Activated T-cell treated with anti-CD3 and anti-CD28 coated beads, Interleukin-2, amount 50 U/mL, for 1 hour (primary cell): ENCODE measurements around the gene NEK10.
"Not testable (repeated sequence)": the region's sequence is repeated elsewhere in the genome, so short reads cannot be mapped to it uniquely, and the experiment has no call there.

Experiments
- DNase-seq: peaks from one replicate; pipeline ENCODE4 v3.0.0-alpha.2; 2020

NEK10 gene

DNA sequence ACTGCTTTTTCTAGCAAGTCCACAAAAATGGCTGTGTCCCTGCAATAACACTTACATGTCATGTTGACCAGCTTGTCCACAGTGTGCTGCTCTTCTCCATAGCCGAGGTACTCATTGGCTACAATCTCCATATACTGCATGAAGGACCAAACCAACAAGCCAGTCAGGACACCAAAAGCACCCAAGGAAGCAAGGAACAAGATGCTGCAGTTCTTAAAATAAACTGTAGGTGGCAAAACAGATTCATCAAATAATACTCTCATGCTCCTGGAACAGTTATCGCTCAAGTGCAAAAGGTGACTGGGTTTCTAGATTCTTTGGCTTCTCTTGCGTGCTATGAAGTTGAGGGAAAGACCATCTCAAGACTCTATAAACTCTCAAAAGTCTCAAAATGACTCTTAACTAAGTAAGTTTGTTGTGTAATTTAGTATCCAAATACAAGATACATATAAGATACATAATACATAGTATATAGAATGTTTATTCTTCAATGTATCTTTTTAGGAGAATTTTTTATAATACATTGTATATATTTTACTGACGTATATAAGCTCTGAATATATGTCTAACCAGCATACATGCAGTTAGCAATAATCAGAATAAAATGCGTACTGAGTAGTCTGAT, 57.0 kb downstream of the NEK10 start:
- DNase-seq: no peak

DNA sequence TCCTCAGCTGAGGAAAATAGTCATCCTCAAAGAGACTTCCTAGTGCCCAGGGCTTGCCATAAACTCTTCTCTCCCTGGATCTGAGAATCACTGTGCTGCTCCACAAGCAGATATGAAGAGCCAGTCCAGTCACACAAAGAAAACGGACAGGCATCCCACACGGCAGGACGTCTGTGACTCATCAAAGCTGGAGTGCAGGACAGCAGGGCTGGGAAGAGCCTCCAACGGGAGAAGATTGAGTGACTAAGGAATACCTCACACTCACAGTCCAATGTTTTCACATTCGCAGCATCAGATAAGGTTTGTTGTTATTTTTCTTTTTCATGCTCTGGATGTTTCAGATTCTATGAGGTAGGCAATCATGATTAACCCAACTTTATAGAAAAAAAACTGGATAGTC, 57.8 kb downstream of the NEK10 start:
- no peak for DNase-seq

DNA sequence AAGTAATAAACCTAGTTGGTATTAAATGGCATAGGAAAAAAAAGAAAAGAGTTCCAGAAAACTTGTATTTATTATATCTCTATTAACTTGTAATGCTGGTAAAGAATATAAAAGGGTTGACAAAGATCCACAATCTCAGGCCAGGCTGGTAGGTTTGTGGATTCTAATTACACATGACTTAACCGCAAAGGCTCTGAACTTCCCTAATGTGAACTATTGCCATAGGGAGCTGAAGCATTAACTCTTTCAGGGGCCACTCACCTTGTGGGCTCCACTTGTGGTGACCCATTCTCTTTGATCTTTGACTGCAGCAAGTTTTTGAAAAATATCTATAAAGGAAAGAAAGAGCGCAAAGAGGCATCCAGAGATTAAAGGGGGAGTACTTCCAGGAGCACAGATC, 58.5 kb downstream of the NEK10 start:
- DNase-seq: no peak

DNA sequence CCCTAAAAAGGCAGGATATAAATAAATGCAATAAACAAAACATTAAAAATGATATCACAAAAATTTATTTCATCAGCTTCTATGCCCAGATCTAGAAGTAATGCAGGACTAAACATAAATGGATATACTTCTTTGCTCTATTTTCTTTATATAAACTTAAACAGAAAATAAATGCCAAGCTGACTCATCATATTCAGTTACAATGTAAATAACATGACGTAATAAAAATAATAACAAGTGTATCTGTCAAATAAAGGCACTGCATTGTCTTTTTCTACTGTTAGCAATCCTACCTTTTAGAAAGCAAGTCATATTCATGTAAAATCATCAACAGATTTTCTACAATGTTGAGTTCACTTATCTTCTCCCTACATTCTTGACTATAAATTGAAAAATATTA, 61.6 kb downstream of the NEK10 start:
- DNase-seq: no peak

DNA sequence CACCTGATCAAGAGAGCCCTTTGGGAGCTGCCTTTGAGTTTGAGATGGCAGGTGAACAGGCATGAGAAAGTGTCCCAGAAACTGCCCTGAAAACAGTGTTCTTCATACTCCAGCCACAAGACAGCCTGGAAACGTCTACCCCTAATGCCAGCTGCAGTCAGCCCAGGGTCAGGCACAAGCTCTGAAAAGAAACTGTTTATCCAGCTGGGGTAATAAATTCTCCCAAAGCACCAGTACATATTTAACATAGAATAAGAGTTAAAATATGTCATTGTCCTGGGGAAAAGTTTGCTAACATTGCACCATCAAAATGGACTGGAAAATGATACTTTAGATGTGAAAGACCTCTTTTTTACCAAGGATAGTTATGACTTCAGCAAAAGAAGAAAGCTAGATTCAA, 66.3 kb downstream of the NEK10 start:
- no peak for DNase-seq

DNA sequence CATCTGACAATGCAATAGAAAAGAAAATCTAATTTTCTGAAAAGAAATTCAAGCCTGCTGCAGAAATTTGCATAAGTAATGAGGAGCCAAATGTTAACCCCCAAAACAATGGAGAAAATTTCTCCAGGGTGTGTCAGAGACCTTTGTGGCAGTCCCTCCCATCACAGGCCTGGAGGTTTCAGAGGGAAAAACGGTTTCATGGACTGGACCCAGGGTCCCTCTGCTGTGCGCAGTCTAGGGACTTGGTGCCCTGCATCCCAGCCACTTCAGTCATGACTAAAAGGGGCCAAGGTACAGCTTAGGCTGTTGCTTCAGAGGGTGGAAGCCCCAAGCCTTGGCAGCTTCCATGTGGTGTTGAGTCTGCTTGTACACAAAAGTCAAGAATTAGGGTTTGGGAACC, 70.2 kb downstream of the NEK10 start:
- not testable (repeated sequence) for DNase-seq

DNA sequence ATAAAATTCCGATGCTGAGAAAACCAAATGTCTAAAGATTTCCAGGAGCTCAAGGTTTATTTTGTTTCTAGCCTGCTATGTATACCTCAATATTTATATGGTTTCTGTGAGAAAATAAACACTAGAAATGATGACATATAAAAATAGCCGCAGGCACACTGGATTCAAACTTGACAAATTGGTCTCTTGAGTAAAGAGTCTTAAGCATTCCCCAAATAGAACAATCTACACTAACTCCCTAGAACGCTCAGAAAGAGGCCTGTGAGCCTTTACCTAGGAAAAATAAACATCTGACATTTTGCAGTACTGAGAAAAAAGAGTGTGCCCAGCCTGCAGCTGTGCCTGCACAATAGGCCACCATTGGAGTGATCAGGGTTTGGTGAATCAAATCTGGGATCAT, 75.2 kb downstream of the NEK10 start:
- DNase-seq: no peak

DNA sequence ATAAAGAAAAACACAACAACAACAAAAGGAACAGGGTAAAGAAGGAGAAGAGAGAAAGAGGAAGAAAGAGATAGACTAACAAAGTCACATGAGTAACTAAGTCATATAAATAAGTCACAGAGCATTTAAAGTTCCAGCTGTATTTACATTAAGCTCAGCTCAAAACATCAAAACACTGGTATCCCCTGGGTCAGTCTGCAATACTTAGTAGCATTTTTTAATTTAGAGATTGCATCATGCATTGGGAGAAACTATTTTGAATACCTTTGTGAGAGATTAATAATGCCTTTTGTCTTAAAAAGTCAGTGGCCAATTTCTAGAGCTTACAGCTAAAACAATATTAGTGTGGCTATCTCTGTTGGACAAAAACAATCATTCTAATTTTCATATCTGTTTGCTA, 78.4 kb downstream of the NEK10 start:
- DNase-seq: no peak

DNA sequence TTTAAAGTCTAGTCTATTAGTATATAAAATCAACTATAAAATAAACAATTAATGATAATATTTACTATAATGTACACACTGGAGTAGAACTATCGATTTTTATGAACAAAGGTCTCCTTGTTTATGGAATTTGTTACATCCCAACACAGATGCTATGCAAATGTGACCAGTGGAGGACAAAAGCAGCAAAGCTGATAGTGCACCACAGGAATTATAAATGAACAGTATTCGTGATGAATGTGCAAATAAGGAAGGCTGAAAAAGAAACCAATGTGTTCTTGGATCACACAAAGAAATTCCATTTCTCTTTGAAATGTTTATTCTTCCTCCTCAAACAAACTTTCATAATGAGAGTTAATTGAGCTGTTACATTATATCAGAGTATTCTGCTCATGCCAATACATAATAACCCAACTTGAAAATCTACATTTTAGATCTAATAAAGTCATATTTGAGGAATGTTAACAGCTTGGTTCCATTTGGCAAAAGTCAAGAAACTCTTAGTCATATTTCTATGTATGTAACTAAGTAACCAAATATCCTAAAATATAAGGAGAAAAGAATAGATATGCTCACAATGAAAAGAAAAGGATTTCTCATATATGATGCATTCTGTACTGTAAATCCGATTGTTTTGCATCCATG, 79.3 kb downstream of the NEK10 start:
- no peak for DNase-seq

DNA sequence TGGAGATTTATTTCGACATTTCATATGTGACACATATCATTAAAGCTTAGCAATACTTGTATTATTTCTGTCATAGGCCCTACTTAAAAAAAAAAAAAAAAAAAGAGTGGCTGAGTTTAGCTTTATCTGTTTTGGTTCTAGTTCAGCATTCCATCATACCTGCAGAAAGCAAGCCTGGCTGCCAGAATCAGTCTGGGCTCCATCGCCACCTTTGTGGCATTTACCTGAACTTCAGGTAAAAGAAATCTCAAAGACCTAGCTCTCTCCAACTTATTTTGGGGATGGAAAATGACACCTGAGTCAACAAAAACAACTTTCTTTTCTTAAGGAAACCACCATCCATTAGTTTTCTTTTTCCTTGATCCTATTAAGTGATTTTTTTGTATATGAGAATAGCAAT, 82.1 kb downstream of the NEK10 start:
- DNase-seq: no peak

DNA sequence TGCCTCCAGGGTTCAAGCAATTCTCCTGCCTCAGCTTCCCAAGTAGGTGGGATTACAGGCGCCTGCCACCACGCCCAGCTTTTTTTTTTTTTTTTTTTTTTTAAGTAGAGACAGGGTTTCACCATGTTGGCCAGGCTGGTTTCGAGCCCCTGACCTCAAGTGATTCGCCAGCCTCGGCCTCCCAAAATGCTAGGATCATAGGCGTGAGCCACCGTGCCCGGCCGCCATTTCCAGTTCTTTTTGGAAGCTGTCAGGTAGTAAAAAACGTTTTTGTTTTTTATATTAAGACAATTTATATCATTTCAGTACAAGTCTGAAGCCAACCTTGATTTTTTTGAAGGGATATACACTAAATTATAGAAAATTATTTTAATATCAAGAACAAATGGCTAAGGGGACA, 82.7 kb downstream of the NEK10 start:
- not testable (repeated sequence) for DNase-seq

DNA sequence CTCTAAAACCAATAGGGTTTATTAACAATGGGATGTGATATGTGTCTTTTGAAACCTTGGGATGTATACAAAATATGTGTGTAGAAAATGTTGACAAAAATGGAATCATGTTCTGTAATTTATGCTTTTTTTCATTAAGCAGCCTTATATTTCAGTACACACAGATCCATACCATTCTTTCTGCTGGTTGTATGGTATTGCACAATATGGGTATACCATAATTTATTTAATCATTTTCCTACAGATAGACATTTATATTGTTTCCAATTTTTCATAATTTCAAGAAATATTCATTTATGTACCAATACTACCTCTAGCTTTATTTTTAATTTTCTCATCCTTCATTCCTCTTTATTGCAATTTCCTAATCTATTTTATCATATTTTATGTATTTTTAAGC, 83.5 kb downstream of the NEK10 start:
- DNase-seq: no peak

DNA sequence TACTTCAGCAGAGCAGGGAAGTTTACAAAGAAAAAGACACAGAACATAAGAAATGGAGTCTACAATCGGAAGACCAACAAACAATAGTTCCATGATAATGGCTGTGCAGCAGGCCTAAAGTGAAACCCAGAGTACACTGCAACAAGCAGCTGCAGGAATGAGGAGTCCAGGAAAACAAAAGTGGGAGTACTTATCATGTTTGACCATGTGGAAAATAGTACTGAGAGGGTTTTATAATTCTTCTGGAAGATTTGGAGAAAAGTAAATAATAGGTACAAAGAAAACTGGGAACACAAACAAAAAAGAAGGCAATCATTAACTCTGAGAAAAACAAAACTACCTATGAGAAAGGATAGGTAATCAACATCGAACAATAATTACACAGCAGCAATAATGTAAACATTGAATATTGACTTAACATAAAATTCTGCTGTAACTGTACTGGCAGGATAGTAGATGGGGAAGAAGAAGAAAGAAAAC, 87.5 kb downstream of the NEK10 start:
- no peak for DNase-seq

DNA sequence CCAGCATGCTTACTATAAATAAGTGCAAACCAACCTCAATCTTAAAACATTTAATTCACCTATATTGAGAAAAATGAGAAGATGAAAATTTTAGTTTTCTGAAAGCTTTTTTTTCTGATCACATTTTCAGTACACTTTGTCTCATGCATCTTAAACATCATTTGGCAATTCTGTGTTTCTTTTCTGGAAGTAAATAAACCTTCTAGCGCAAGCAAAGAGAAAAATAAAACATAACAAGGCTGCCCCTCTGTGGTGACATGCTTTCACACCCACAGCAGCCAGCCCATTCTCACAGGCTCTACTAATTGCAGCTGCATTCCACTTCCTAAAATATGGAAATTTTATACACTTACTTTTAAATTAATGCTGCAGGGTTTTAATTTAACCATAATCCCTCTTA, 90.1 kb downstream of the NEK10 start:
- DNase-seq: no peak

DNA sequence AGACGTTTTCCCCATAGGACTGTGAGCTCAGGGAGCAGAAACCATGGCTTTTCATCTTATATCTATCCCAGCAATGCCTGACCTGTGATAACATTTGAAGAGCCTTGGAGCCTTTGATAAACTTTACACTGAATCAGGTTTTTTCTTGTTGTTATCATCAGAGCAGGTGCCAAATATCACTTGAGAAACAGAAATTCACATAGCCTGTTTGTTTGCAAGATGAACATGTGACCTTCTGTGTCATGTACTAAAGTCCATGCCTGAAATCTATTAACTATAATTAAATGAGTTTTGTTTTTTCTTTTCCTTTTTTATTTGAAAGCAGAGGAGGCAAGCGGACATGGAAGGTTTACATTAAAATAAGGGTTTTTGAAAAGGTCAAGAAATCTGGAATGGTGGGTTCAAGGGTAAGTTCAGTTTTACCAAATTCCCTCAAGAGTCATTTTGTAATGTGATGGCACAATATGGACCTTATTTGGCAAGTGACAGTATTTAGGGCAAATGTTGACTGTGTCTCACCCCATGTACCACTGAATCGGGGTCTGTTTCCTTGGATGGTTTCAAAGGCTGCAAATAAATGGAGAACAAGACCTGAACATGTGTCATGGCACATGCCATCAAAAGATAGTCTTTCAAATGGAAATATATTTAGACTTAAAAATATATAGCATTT, 90.7 kb downstream of the NEK10 start:
- no peak for DNase-seq

DNA sequence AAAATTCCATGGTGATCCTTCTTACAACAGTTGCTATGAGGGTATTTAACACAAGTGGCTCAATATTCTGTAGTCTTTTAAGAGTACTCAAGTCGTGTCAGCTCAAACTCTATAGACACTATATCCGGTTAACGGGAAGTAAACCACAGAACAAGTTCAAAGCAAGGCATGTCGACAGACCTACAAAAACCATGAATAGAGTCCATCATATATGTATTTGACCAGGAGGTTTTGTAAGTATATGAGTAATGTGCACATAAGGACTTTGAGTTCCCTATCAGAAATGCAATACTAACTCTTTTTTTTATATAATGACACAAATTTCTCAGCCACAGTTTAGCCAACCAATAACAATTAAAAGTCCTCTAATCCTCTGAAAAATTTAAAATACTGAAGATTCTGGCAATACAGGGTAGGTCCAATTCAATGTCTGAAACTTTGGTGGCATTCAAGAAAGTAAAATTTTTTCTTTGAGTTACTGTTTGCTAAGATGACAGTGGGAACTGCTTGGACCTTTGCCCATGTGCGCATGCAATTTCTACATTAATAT, 93.7 kb downstream of the NEK10 start:
- no peak for DNase-seq

DNA sequence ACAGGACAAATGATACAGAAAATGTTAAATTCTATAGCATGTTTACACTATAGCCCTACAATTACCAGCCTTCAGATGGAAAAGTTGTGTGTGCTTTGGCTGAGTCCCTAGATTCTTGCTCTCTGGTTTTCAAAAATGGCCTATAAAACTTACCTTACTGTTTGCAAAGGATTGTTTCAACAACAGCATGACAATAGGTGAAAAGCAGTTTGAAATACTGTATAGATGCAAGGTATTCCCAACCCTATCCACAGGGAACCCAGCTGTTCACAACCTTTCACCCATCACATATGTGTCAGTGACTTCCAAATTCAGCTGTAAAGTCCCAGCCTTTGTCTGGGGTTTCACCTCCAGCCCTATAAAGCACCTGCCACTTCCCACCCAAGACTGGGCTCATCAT, 97.3 kb downstream of the NEK10 start:
- no peak for DNase-seq

DNA sequence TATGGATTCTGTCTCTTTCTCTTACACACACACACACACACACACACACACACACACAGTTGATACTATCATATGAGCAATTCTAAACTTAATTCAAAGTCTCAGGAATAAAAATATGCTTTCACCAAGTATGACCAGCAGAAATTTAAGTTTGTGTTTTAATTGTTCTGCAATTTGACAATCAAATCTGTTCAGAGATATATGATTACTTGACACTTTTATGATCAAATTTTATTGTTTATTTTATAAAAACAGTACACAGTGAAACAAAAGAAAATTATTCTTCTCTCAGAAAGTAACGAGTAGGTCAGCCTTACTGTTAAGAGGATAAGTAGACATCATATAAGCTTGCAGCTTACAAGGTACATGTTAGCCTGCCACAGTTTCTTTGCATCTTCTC, 114.3 kb downstream of the NEK10 start:
- DNase-seq: no peak

DNA sequence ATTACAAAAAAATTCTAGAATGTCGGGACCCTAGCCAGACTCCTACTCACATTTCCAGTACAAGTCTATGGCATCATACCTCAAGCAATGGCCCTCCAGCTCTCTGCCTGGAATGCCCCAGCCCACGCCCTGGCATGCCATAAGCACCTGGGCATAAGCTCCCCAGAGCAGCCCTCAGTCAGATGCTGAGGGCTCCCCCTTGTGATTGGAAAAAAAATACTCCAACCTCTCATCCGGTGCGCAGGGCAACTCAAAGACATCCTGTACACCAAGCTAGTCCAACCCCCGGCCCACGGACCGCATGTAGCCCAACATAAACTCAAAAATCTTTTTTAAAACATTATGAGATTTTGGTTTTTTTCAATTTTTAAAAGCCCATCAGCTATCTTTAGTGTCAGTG, 115.4 kb downstream of the NEK10 start:
- no peak for DNase-seq

DNA sequence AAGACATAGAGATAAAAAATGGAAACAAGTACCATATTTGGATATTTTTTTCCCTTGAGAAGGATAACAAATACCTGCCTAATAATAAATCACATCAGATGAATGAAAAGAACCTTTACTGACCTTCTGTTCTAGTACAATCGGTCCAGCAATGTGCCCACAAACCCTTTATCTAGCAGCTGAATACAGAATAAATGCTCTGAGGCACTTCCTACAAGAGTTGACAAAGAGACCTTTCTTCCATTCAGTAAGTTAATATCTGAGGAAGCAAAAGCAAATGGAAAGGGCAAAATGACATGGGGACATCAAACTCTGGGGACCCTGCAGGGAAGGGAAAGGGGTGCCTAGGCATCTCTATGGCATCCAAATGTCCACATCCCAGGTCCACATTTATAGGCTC, 115.8 kb downstream of the NEK10 start:
- DNase-seq: no peak

DNA sequence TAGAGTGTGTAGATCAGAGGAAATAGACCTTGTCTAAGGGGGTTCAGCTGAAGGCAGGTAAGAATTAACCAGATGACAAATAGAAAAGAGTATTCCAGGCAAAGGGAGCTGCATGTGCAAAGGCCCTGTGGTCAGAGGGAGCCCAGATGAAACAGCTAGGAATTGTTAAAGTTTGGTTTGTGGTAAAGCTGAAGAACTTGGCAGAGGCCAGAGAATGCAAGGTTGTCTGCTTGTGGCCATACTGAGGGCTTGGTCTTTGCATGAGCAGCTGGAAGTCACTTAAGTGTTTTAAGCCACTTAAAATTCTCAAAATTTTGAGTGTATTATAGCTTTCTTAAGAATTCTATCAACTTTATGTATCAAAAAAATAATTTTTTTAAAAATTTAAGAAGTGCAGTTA, 116.5 kb downstream of the NEK10 start:
- DNase-seq: no peak

DNA sequence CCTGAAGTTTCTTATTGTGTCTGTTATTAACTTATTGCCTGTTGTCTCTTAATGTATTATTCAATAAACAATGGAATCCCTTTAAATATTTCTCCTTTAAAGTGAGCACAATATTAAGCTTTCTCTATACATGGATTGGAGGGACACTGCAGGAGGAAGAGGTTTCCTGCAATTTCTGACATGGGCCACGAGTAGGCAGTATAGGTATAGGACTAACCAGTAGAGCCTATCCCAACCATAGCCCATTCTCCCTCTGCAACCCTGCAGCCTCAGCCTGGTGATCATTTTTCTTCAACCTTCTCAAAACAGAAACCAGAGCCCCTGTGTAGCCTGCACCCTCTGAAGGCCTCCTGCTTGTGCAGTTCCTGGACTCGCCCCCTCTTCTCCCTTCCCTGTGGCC, 124.8 kb downstream of the NEK10 start:
- no peak for DNase-seq

DNA sequence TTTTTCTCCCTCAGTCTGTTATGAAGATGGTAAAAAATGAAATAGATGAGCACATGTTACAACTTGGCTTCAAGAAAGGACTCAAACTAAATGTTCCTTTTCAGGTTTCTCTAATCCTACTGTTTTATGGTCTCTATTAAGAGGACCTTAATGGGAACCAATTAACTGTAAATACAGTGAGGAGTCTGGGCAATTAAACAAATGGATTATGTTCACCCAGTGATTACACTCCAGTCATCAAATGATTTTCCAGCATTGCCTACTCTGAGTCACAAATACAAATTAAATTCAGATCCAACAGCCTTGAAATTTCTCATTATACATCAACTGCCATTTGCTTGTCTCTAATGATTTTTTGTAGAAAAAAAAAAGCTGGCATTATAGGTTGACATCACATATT, 129.2 kb downstream of the NEK10 start:
- DNase-seq: no peak

DNA sequence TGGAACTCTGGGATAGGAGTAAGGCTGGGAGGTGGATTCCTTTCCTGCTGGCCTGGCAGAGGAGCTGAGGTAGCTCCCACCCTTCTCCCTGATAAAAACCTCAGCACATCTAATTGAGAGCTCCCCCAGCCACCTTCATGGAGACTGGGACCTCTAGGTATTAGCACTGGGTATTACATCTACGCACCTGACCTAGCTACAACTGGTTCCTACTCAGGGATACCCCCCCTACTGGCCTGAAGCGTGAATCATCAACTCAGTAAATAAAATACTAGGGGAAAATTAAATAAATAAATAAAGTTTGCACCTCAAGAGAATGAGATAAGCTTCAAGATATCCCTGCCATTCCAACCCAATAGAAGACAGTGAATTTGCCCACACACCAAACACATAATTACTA, 140.4 kb downstream of the NEK10 start:
- no peak for DNase-seq
